C4-2B (cell line): Measurements from ENCODE around the gene CNPY4.

Experiments
- CTCF ChIP-seq: fragments of 450-650 bp; conservative IDR thresholded peaks from 2 replicates; pipeline ENCODE4 v1.5.1; 2017; ENCODE audit warnings: mild to moderate bottlenecking
- ZFX ChIP-seq: fragments of 450-650 bp; IDR thresholded peaks from 2 replicates; pipeline ENCODE4 v1.6.1; 2017

- TF ChIP-seq CTCF (no peak), ZFX (no peak)
These were observed 24.1 kb upstream of the CNPY4 start for GRCh38 chr7:100095289-100095688.
